ENCODE data around the gene TTC12. TPM values are rescaled to one million over a fixed set of nuclear protein-coding genes. Genes with fewer than 3 reads are reported as not detected.

Gene TTC12
- total RNA-seq, 1 donor from 2014 or later: 13.2 TPM

DNA sequence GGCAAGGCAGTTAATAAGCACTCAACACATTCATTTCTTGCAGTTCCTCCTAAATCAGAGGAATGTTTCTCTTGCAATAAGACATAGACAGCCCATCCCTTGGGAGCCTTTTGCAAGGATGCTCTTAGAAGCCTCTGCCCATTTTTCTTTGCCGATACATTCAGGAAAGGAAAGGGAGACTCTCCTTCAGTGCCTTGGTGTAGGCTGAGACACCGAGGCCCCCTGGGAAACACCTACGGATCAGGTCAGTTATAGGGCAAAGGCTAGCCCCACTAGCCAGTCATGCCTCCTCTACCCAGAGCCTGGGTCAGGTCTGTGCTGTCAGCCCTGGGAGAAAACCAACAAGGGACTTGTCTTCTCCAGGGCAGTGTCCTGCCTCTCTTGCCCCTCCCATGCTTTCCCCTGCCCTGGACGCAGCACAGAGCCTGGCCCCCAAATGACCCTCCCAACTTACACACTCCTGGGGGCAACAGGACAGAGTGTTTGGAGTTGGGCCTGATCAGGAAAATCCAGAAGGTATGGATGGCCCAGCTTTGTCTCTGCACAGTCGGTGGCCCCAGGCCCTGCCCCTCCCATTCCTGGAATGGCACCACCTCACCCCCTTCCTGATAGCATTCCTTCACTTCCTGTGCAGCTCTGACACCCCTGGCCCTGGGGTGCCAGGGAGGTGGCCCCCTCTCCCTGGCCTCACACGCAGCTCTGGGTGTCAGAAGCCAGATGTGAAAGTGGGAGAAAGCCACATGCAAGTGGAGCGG is 91.5 kb downstream of the TTC12 start:
- Mint-ChIP-seq H3K36me3 (ENCODE audit: unreplicated experiment) (no peaks in the 10 kb centered on the region), H3K4me3 (ENCODE audit: unreplicated experiment) (no peak overlapping the region), H3K27me3 (ENCODE audit: unreplicated experiment) (peaks cover 3% of the 10 kb centered on the region), H3K9me3 (ENCODE audit: unreplicated experiment) (no peaks in the 10 kb centered on the region), H3K27ac (ENCODE audit: unreplicated experiment) (no peak overlapping the region), H3K4me1 (ENCODE audit: unreplicated experiment) (no peaks in the 10 kb centered on the region)
- DNase-seq (ENCODE audit: extremely low spot score, unreplicated experiment): no peak
- TF ChIP-seq, protein P1, sequence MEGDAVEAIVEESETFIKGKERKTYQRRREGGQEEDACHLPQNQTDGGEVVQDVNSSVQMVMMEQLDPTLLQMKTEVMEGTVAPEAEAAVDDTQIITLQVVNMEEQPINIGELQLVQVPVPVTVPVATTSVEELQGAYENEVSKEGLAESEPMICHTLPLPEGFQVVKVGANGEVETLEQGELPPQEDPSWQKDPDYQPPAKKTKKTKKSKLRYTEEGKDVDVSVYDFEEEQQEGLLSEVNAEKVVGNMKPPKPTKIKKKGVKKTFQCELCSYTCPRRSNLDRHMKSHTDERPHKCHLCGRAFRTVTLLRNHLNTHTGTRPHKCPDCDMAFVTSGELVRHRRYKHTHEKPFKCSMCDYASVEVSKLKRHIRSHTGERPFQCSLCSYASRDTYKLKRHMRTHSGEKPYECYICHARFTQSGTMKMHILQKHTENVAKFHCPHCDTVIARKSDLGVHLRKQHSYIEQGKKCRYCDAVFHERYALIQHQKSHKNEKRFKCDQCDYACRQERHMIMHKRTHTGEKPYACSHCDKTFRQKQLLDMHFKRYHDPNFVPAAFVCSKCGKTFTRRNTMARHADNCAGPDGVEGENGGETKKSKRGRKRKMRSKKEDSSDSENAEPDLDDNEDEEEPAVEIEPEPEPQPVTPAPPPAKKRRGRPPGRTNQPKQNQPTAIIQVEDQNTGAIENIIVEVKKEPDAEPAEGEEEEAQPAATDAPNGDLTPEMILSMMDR (IDR thresholded peaks at IDR 0.05): no peak

GRCh38 chr11:113407163-113407562 is 92.8 kb downstream of the TTC12 start:
- DNase-seq (ENCODE audit: extremely low spot score, unreplicated experiment): no peak
- Mint-ChIP-seq H3K9me3 (ENCODE audit: unreplicated experiment) (no peaks in the 10 kb centered on the region), H3K36me3 (ENCODE audit: unreplicated experiment) (no peaks in the 10 kb centered on the region), H3K27ac (ENCODE audit: unreplicated experiment) (no peak overlapping the region), H3K4me1 (ENCODE audit: unreplicated experiment) (no peaks in the 10 kb centered on the region), H3K27me3 (ENCODE audit: unreplicated experiment) (peaks cover 3% of the 10 kb centered on the region), H3K4me3 (ENCODE audit: unreplicated experiment) (no peak overlapping the region)
- TF ChIP-seq, protein P1 (IDR thresholded peaks at IDR 0.05): no peak

GRCh38 chr11:113408206-113408605 is 93.8 kb downstream of the TTC12 start:
- no peak overlapping the region for H3K27ac Mint-ChIP-seq (ENCODE audit: unreplicated experiment)
- no peak overlapping the region for H3K4me3 Mint-ChIP-seq (ENCODE audit: unreplicated experiment)
- H3K9me3 Mint-ChIP-seq (ENCODE audit: unreplicated experiment): no peaks in the 10 kb centered on the region
- DNase-seq (ENCODE audit: extremely low spot score, unreplicated experiment): no peak
- H3K27me3 Mint-ChIP-seq (ENCODE audit: unreplicated experiment): peaks cover 3% of the 10 kb centered on the region
- TF ChIP-seq, protein P1 (IDR thresholded peaks at IDR 0.05): no peak
- no peaks in the 10 kb centered on the region for H3K4me1 Mint-ChIP-seq (ENCODE audit: unreplicated experiment)
- H3K36me3 Mint-ChIP-seq (ENCODE audit: unreplicated experiment): no peaks in the 10 kb centered on the region

DNA sequence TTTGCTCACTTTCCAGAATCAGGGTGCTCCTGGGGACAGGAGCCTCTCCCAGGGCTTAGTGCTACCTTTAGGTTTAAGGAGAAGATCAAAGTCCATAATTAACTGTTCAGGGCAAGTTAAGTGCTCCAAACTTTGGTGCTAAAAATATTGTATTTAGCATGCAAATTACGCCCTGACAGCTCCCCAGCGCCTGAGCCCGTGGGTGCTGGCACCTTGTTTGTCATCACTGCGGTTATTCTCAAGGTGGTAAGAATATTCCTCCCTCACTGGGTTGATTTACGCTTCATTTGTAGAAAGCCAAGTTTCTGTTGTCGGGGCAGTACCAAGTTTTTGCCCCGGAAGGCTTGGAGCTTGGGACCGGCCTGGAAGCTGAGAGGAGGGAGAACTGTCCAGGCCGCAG is 94.5 kb downstream of the TTC12 start:
- no peak for DNase-seq (ENCODE audit: extremely low spot score, unreplicated experiment)

GRCh38 chr11:113409526-113409925 is 95.1 kb downstream of the TTC12 start:
- Mint-ChIP-seq H3K36me3 (ENCODE audit: unreplicated experiment) (no peaks in the 10 kb centered on the region), H3K9me3 (ENCODE audit: unreplicated experiment) (no peaks in the 10 kb centered on the region), H3K4me1 (ENCODE audit: unreplicated experiment) (no peaks in the 10 kb centered on the region), H3K4me3 (ENCODE audit: unreplicated experiment) (no peak overlapping the region), H3K27me3 (ENCODE audit: unreplicated experiment) (no peaks in the 10 kb centered on the region), H3K27ac (ENCODE audit: unreplicated experiment) (no peak overlapping the region)
- TF ChIP-seq, protein P1 (IDR thresholded peaks at IDR 0.05): no peak
- no peak for DNase-seq (ENCODE audit: extremely low spot score, unreplicated experiment)

More for the DNA sequence above, 94.5 kb downstream of the TTC12 start:
- Mint-ChIP-seq H3K36me3 (ENCODE audit: unreplicated experiment) (no peaks in the 10 kb centered on the region), H3K27ac (ENCODE audit: unreplicated experiment) (no peak overlapping the region), H3K4me1 (ENCODE audit: unreplicated experiment) (no peaks in the 10 kb centered on the region), H3K27me3 (ENCODE audit: unreplicated experiment) (peaks cover under 1% of the 10 kb centered on the region), H3K9me3 (ENCODE audit: unreplicated experiment) (no peaks in the 10 kb centered on the region), H3K4me3 (ENCODE audit: unreplicated experiment) (no peak overlapping the region)
- TF ChIP-seq, protein P1 (IDR thresholded peaks at IDR 0.05): no peak
